Activated gamma-delta T cell treated with anti-CD3 and anti-CD28 coated beads, Interleukin-2, amount 50 U/mL, for 16 hours (primary cell): Measurements from ENCODE around the gene TP53.
"Not testable (repeated sequence)": the region's sequence is repeated elsewhere in the genome, so short reads cannot be mapped to it uniquely, and the experiment has no call there.

ENCODE experiments used
- DNase-seq: peaks from one replicate; pipeline ENCODE4 v3.0.0-alpha.2; 2020; ENCODE audit warnings: low read depth

Gene TP53

DNA sequence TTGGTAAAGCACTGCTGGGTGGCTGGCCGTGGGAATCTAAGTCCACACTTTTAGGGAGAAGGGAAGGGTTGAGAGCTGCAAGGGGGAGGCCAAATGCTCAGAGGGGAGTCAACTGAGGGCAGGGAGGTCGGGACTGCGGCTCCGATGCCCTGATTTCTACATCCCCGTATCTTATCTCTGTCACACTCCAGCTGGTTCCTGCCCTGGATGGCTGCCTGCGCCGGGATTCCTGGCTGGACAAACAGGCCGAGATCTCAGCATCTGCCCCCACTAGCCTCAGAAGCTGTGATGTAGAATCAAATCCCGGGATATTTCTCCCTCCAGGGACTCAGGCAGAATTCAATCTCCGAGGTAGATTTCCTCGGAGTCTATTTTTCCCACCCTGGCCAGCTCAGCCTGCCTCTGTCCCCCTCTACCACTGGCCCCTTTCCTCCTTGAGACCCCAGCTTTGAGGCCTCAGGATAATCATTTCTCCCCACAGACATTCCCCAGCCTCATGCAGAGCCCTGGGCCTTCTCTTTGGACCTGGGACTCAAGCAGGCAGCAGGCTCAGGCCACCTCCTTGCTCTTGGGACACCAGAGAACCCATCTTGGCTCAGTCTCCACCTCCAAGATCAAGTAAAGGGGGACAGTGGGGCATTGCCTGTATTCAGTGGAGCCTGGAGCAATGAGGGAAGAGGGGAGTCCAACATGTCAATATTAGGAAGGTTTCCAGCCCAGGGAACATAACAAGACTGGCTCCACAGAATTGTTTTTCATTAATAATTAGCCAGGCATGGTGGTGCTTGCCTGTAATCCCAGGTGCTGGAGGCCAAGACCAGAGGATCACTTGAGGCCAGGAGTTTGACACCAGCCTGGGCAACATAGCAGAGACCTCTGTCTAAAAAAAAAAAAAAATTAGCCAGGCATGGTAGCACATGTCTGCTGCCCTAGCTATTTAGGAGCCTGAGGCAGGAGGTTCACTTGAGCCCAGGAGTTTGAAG lies 55.6 kb downstream of the TP53 start:
- no peak for DNase-seq

GRCh38 chr17:7629939-7630571 lies 57.2 kb downstream of the TP53 start, which contains the start of gene SHBG:
Gene SHBG (plus strand): TSS chr17:7630135. CDS start chr17:7630173, 38 bp downstream.
- no peak for DNase-seq

- peak; percentile 79 for DNase-seq
Measured at GRCh38 chr17:7627250-7628121, 59.8 kb downstream of the TP53 start, which contains the start of gene SAT2. Gene SAT2 (minus strand): TSS chr17:7627821. CDS start chr17:7627635, 186 bp downstream.

GRCh38 chr17:7626956-7627249 lies 60.4 kb downstream of the TP53 start:
- DNase-seq = no peak

GRCh38 chr17:7626307-7626706 lies 61.0 kb downstream of the TP53 start:
- no peak for DNase-seq

- DNase-seq = not testable (repeated sequence)
Measured at GRCh38 chr17:7625749-7626148, 61.5 kb downstream of the TP53 start.

GRCh38 chr17:7623661-7624060 lies 63.6 kb downstream of the TP53 start:
- DNase-seq = no peak

DNA sequence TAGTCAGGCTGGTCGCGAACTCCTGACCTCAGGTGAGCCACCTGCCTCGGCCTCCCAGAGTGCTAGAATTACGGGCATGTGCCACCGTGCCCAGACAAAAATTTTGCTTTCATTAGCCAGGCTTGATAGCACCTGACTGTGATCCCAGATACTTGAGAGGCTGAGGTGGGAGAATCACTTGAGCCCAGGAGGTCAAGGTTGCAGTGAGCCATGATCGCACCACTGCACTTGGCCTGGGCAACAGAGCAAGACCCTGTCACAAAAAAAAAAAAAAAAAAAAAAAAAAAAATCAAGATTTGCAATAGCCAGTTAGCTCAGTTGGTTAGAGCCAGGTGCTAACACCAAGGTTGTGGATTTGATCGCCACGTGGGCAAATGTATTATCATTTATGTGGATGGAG lies 66.5 kb downstream of the TP53 start:
- DNase-seq = no peak

- DNase-seq = no peak
Measured at GRCh38 chr17:7618608-7619007, 68.7 kb downstream of the TP53 start.
